MCF 10A (cell line): Measurements from ENCODE around the gene SMURF1. TPM values are rescaled to one million over a fixed set of nuclear protein-coding genes. Genes with fewer than 3 reads are reported as not detected.

Experiments
- BruUV-seq: library from RNA; stranded (reverse); fragments of 400-500 nt; replicated peaks from 2 replicates; lab custom pipeline; 2021; lab: Mats Ljungman, UMichigan
- CTCF ChIA-PET: fragments of 300-600 bp; sonication (Branson Sonifier 250); formaldehyde crosslinking; extraction: SDS; loops from one replicate; lab custom pipeline; 2021; ENCODE audit warnings: antibody characterized with exemption, inconsistent platforms; lab: Yijun Ruan, JAX
- POLR2A ChIA-PET: fragments of 300-600, 350-650 bp; sonication (Branson Sonifier 250); formaldehyde crosslinking; extraction: SDS; loops from one replicate; lab custom pipeline; 2020; ENCODE audit warnings: antibody characterized with exemption, inconsistent platforms; lab: Yijun Ruan, JAX
- DNase-seq: peaks from one replicate; pipeline ENCODE4 v3.0.0-alpha.2; 2018; ENCODE audit not compliant: unreplicated experiment
- H3K27ac Mint-ChIP-seq: one replicate; pipeline ENCODE4 v1.8.0; 2022; ENCODE audit warnings: mild to moderate bottlenecking, low read depth, mixed read lengths; ENCODE audit not compliant: unreplicated experiment
- H3K27me3 Mint-ChIP-seq: one replicate; pipeline ENCODE4 v1.8.0; 2022; ENCODE audit warnings: mixed read lengths; ENCODE audit not compliant: insufficient read depth, unreplicated experiment
- H3K36me3 Mint-ChIP-seq: one replicate; pipeline ENCODE4 v1.8.0; 2022; ENCODE audit warnings: mild to moderate bottlenecking, moderate library complexity, mixed read lengths; ENCODE audit not compliant: insufficient read depth, unreplicated experiment
- H3K4me1 Mint-ChIP-seq: one replicate; pipeline ENCODE4 v1.8.0; 2022; ENCODE audit warnings: mixed read lengths; ENCODE audit not compliant: insufficient read depth, unreplicated experiment
- H3K4me3 Mint-ChIP-seq: one replicate; pipeline ENCODE4 v1.8.0; 2022; ENCODE audit warnings: mild to moderate bottlenecking, moderate library complexity, mixed read lengths; ENCODE audit not compliant: unreplicated experiment
- H3K9me3 Mint-ChIP-seq: one replicate; pipeline ENCODE4 v1.8.0; 2022; ENCODE audit warnings: mixed read lengths; ENCODE audit not compliant: unreplicated experiment
- intact Hi-C: fragments of 100-400 bp; cut with micrococcal nuclease; formaldehyde crosslinking; loops from 2 replicates; pipeline ENCODE4 v1.14.1; 2022
- total RNA-seq: library from RNA; stranded (reverse); gene quantifications from 2 replicates; pipeline ENCODE4 v1.2.3, GENCODE V29; 2022
- TF ChIP-seq, protein P1 (sequence below): fragments of 200-600 bp; IDR thresholded peaks from one replicate; pipeline ENCODE4 v1.8.0; 2022; ENCODE audit warnings: antibody characterized with exemption, mild to moderate bottlenecking; ENCODE audit not compliant: unreplicated experiment

The SMURF1 gene
- total RNA-seq, 1 experiment from 2014 or later, result 19.9 TPM

DNA sequence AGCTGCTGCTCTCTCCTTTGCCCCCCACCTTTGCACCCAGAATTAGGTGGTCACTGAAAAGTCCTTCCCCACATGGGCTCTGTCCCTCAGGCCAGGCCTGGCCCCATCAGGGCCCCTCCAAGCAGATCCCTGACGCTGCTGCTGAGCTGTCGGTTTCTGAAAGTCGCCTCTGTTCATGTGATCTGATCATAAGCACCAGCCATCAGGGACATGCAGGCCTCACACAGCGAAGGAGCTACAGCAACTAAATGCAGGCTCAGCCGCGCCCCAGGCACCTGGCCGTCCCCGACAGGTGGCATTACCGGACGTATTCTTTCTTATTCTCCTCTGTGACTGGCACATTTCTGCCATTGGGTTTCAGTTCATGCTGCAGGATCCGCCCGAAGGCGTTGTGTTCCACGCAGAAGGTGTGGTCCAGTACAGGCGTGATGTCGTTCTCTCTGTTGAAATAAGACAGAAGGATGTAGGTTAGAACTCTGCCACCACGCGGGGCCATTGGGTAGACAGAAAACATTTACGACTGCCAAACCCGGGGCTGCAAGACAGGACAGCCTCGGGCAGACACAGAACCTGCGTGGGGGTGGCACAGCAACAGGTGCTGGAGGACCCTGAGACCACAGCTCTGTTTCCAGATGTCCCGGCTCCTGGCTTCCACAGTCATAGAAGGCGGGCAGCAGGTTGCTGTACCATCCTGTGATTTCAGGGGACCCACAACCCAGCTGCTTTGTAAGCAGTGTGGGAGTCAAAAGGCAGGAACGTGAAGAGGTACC lies 105.6 kb downstream of the SMURF1 start:
- intact Hi-C loops, result no loop called here
- ChIA-PET POLR2A (no interaction called here), CTCF (interaction anchor here (0.5 to 12.6 kb wide), 9 partner anchors 11 to 800 kb away, joined by 3 to 138 read pairs (median 3); no protein-coding TSS in a partner anchor)
- DNase-seq, result no peak
- TF ChIP-seq, protein P1, sequence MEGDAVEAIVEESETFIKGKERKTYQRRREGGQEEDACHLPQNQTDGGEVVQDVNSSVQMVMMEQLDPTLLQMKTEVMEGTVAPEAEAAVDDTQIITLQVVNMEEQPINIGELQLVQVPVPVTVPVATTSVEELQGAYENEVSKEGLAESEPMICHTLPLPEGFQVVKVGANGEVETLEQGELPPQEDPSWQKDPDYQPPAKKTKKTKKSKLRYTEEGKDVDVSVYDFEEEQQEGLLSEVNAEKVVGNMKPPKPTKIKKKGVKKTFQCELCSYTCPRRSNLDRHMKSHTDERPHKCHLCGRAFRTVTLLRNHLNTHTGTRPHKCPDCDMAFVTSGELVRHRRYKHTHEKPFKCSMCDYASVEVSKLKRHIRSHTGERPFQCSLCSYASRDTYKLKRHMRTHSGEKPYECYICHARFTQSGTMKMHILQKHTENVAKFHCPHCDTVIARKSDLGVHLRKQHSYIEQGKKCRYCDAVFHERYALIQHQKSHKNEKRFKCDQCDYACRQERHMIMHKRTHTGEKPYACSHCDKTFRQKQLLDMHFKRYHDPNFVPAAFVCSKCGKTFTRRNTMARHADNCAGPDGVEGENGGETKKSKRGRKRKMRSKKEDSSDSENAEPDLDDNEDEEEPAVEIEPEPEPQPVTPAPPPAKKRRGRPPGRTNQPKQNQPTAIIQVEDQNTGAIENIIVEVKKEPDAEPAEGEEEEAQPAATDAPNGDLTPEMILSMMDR, result no peak
- peaks cover 80% of the 10 kb centered on the region for H3K36me3 Mint-ChIP-seq
- no peak overlapping the region for H3K27ac Mint-ChIP-seq
- H3K4me1 Mint-ChIP-seq, result no peaks in the 10 kb centered on the region
- no peaks in the 10 kb centered on the region for H3K27me3 Mint-ChIP-seq
- H3K9me3 Mint-ChIP-seq, result no peaks in the 10 kb centered on the region
- H3K4me3 Mint-ChIP-seq, result no peak overlapping the region
- no TSS peak for BruUV-seq

DNA sequence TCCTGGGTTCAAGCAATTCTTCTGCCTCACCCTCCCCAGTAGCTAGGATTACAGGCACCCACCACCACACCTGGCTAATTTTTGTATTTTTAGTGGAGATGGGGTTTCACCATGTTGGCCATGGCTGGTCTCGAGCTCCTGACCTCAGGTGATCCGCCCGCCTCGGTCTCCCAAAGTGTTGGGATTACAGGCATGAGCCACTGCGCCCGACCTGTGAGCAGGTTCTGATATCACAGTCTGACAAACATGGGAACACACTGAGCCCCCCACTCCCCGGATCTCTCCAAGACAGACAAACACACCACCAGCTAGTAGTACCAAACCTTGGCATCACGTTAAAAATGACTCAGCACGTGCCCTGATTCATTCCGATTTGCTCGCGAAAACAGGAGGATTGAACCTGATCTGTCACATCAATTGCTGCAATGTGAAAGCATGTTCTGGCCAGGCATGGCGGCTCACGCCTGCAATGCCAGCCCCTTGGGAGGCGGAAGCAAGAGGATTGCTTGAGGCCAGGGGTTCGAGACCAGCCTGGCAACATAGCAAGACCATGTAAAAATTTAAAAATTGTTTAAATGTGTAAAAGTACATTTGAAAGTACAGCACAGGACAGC lies 106.5 kb downstream of the SMURF1 start:
- Mint-ChIP-seq H3K36me3 (peaks cover 80% of the 10 kb centered on the region), H3K27ac (no peak overlapping the region), H3K4me1 (no peaks in the 10 kb centered on the region), H3K4me3 (no peak overlapping the region), H3K9me3 (no peaks in the 10 kb centered on the region), H3K27me3 (no peaks in the 10 kb centered on the region)
- TF ChIP-seq, protein P1, result no peak
- intact Hi-C loops, result no loop called here
- no peak for DNase-seq
- ChIA-PET CTCF (interaction anchor here (0.5 to 12.6 kb wide), 6 partner anchors 10 to 801 kb away, joined by 3 to 138 read pairs (median 3); no protein-coding TSS in a partner anchor), POLR2A (interaction anchor here (0.7 kb wide), 1 partner anchor 207 kb away, joined by 3 read pairs; no protein-coding TSS in a partner anchor)
- BruUV-seq, result no TSS peak

DNA sequence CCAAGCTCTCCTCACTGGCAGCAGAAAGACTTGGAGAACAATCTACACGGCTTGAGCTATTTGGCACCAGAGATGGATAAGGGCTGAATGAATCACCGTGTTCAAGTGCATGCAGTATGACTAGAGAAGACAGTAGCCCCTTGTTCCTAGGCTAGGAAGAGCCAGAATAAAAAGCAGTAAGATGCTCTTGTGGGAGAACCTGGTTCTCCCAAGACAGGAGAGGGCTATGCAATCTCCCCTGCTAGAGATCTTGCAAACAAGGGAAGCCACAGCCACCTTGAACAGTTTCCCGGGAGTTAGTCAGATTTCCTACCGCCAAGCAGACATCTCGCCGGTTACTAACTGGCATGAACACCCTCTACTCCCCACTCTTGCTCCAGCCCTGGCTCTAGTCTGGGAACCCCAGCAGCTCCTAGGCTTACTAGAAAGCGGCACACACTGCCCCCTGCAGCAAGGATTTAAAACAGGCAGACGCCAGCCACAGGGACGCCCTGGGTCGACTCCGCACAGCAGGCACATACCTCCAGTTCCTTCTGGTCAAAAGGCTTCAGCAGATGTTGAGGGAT lies 107.3 kb downstream of the SMURF1 start:
- intact Hi-C loops, result no loop called here
- Mint-ChIP-seq H3K36me3 (peaks cover 80% of the 10 kb centered on the region), H3K4me1 (no peaks in the 10 kb centered on the region), H3K27me3 (no peaks in the 10 kb centered on the region), H3K4me3 (no peak overlapping the region), H3K27ac (no peak overlapping the region), H3K9me3 (no peaks in the 10 kb centered on the region)
- peak; percentile 15 for DNase-seq
- ChIA-PET CTCF (interaction anchor here (0.6 to 12.6 kb wide), 8 partner anchors 19 to 288 kb away, joined by 3 to 138 read pairs (median 3); no protein-coding TSS in a partner anchor), POLR2A (no interaction called here)
- TF ChIP-seq, protein P1, result no peak
- BruUV-seq, result no TSS peak
